HepG2 (cell line): ENCODE measurements around the gene BNC1. TPM values are rescaled to one million over a fixed set of nuclear protein-coding genes. Genes with fewer than 3 reads are reported as not detected.

ENCODE experiments used
- ATAC-seq: fragments of 200-7000 bp; cut with Tn5 transposase; 3 replicates; pipeline ENCODE4 v1.9.1; 2020; ENCODE audit warnings: mild to moderate bottlenecking, moderate library complexity
- BruUV-seq: library from RNA; stranded (reverse); fragments of 400-500 nt; replicated peaks from 2 replicates; lab custom pipeline; 2021; lab: Mats Ljungman, UMichigan
- CTCF ChIA-PET: fragments of 300-600 bp; formaldehyde crosslinking; extraction: SDS; loops from one replicate; lab custom pipeline; 2021; ENCODE audit warnings: low total read pairs, inconsistent platforms, low intra/inter-chr PET ratio; lab: Yijun Ruan, JAX
- POLR2A ChIA-PET: fragments of 350-600 bp; sonication (Branson Sonifier 250); formaldehyde crosslinking; loops from one replicate; lab custom pipeline; 2020; ENCODE audit warnings: antibody characterized with exemption, inconsistent platforms; lab: Yijun Ruan, JAX
- DNase-seq: peaks from one replicate; pipeline ENCODE4 v3.0.0-alpha.2; 2015; ENCODE audit warnings: low spot score
- FAIRE-seq: peaks from 3 replicates; lab custom pipeline; 2011; peaks lifted over from hg19 to GRCh38; lab: Jason Lieb, UNC
- H2AFZ ChIP-seq: one replicate; pipeline ENCODE4 v1.6.1; 2011; ENCODE audit warnings: low read length, inconsistent platforms
- H3K27ac ChIP-seq: fragments of 300-600 bp; 3 replicates; pipeline ENCODE4 v1.8.0; 2011; ENCODE audit warnings: mixed run types, mild to moderate bottlenecking, mixed read lengths, low read length, inconsistent platforms; ENCODE audit not compliant: insufficient read depth; ENCODE audit errors: extremely low read length
- H3K27me3 ChIP-seq, 2 experiments: fragments of 200-600 bp in 1 of 2; 2 replicates in 1 of 2; 3 replicates in 1 of 2; pipeline versions ENCODE4 v1.6.0 to v1.8.0; 2011; ENCODE audit warnings: low read length in 2 of 2, mild to moderate bottlenecking in 2 of 2, moderate library complexity in 2 of 2, inconsistent platforms in 1 of 2; ENCODE audit not compliant: insufficient read depth in 2 of 2, control insufficient read depth in 1 of 2
- H3K36me3 ChIP-seq, 2 experiments: fragments of 200-600 bp in 1 of 2; replicated peaks in 1 of 2; 2 replicates in 1 of 2; 3 replicates in 1 of 2; pipeline versions ENCODE4 v1.5.1 to v1.8.0; 2011; ENCODE audit warnings: low read length in 2 of 2, inconsistent platforms in 1 of 2; ENCODE audit not compliant: insufficient read depth in 2 of 2, control insufficient read depth in 1 of 2
- H3K4me1 ChIP-seq: 2 replicates; pipeline ENCODE4 v1.5.1; 2012; ENCODE audit warnings: low read length, inconsistent platforms; ENCODE audit not compliant: insufficient read depth
- H3K4me2 ChIP-seq: 2 replicates; pipeline ENCODE4 v1.6.0; 2011; ENCODE audit warnings: low read depth, low read length, inconsistent platforms
- H3K4me3 ChIP-seq, 3 experiments: fragments of 200-600 bp in 1 of 3; sonication (generic), shearing (Covaris generic) in 1 of 3; replicated peaks in 1 of 3; 2 replicates each; pipeline ENCODE4 v1.5.1; 2011 to 2016; ENCODE audit warnings: low read length in 3 of 3, inconsistent platforms in 2 of 3, low read depth in 2 of 3, mild to moderate bottlenecking in 2 of 3, control low read depth in 1 of 3, mixed read lengths in 1 of 3; ENCODE audit not compliant: insufficient read depth in 1 of 3
- H3K79me2 ChIP-seq: one replicate; pipeline ENCODE4 v1.6.1; 2011; ENCODE audit warnings: low read length, inconsistent platforms; ENCODE audit not compliant: insufficient read depth
- H3K9ac ChIP-seq: 2 replicates; pipeline ENCODE4 v1.6.0; 2011; ENCODE audit warnings: mild to moderate bottlenecking, low read depth, low read length, inconsistent platforms; ENCODE audit not compliant: insufficient read depth
- H3K9me3 ChIP-seq: 2 replicates; pipeline ENCODE4 v1.5.1; 2012; ENCODE audit warnings: mild to moderate bottlenecking, low read length
- H4K20me1 ChIP-seq: 2 replicates; pipeline ENCODE4 v1.6.0; 2011; ENCODE audit warnings: inconsistent platforms, mild to moderate bottlenecking, low read length, moderate library complexity; ENCODE audit not compliant: insufficient read depth
- AFF4 ChIP-seq: sonication (generic); formaldehyde crosslinking; IDR thresholded peaks from 2 replicates; pipeline ENCODE4 v1.4.0; 2020; ENCODE audit warnings: missing genetic modification reagents
- CHCHD3 ChIP-seq: sonication (generic); formaldehyde crosslinking; IDR thresholded peaks from 2 replicates; pipeline ENCODE4 v1.8.0; 2022; ENCODE audit warnings: mild to moderate bottlenecking, missing genetic modification reagents, moderate library complexity
- KDM5A ChIP-seq: fragments of 200-600 bp; sonication (generic); IDR thresholded peaks from 2 replicates; pipeline ENCODE4 v1.7.0; 2018; ENCODE audit warnings: antibody characterized with exemption, mild to moderate bottlenecking, low read length, borderline replicate concordance
- PAX8 ChIP-seq: sonication (generic); formaldehyde crosslinking; IDR thresholded peaks from 2 replicates; pipeline ENCODE4 v1.8.0; 2022; ENCODE audit warnings: mild to moderate bottlenecking, missing genetic modification reagents, borderline replicate concordance
- PHB2 ChIP-seq: fragments of 450-650 bp; IDR thresholded peaks from 2 replicates; pipeline ENCODE4 v1.6.1; 2018; ENCODE audit not compliant: partially characterized antibody
- ZBTB14 ChIP-seq: sonication (generic); formaldehyde crosslinking; IDR thresholded peaks from 2 replicates; pipeline ENCODE4 v1.4.0; 2020; ENCODE audit warnings: missing genetic modification reagents
- ZBTB49 ChIP-seq: sonication (generic); formaldehyde crosslinking; IDR thresholded peaks from 2 replicates; pipeline ENCODE4 v1.4.0; 2020; ENCODE audit warnings: missing genetic modification reagents, borderline replicate concordance
- ZNF383 ChIP-seq: sonication (generic); formaldehyde crosslinking; IDR thresholded peaks from 2 replicates; pipeline ENCODE4 v1.4.0; 2020; ENCODE audit warnings: missing genetic modification reagents, mild to moderate bottlenecking, borderline replicate concordance
- WGBS: methylation state at CpG from one replicate; pipeline ENCODE4 v1.1.6; 2017; ENCODE audit warnings: low lambda C conversion rate; 5-methylcytosine and 5-hydroxymethylcytosine counted together
- in situ Hi-C: cut with HindIII; loops from 2 replicates; pipeline ENCODE4 v1.10.0; 2017; ENCODE audit warnings: low pct_unique_long_range_greater_than_20kb; ENCODE audit not compliant: extremely low pct_ligation_motif_present
- intact Hi-C: fragments of 100-400 bp; cut with micrococcal nuclease; formaldehyde crosslinking; loops from one replicate; pipeline ENCODE4 v1.10.0; 2022; ENCODE audit not compliant: unreplicated experiment
- polyA plus RNA-seq, 8 experiments: library from polyadenylated mRNA; depleted of rRNA in 3 of 8; stranded (reverse) in 7 of 8; unstranded in 1 of 8; fragments of >200 nt; fragmentation: Illumina TruSeq in 4 of 8; extraction: Trizol in 4 of 8; gene quantifications; 2 replicates each; pipeline versions ENCODE4 v1.2.1 to v1.2.3, GENCODE V29; 2011 to 2016; ENCODE audit warnings: low read depth in 4 of 8, missing spikeins in 1 of 8, mixed read lengths in 1 of 8; ENCODE audit not compliant: insufficient read depth in 1 of 8
- total RNA-seq, 5 experiments: library from RNA; depleted of rRNA; stranded (reverse); fragments of >200 nt; fragmentation: Illumina TruSeq; extraction: Trizol; gene quantifications; 2 replicates each; pipeline ENCODE4 v1.2.3, GENCODE V29; 2016; ENCODE audit warnings: low read depth in 1 of 5

Gene BNC1
- total and polyA plus RNA-seq, 2 of the 13 experiments (the other 11 are each of a cell fraction or from before 2014, with no cell fraction given) = not detected

GRCh38 chr15:83299462-83299861, 15.0 kb upstream of the BNC1 start:
- no TSS peak for BruUV-seq
- no peak overlapping the region for H3K4me3 ChIP-seq
- no peaks in the 10 kb centered on the region for H3K36me3 ChIP-seq
- no peaks in the 10 kb centered on the region for H3K4me1 ChIP-seq
- 30% methylated on average over 3 of the region's 3 CpGs for WGBS
- no peaks in the 10 kb centered on the region for H3K27me3 ChIP-seq
- DNase-seq (no peak), ATAC-seq (no peak), FAIRE-seq (no peak)
- no peaks in the 10 kb centered on the region for H3K9me3 ChIP-seq
- no peak overlapping the region for H2AFZ ChIP-seq
- no peaks in the 10 kb centered on the region for H3K79me2 ChIP-seq
- H3K27ac ChIP-seq = no peak overlapping the region
- H3K9ac ChIP-seq = no peak overlapping the region
- H3K4me2 ChIP-seq = no peak overlapping the region
- ChIA-PET POLR2A (no interaction called here), CTCF (no interaction called here)
- TF ChIP-seq AFF4 = no peak
- in situ Hi-C loops = no loop called here
- intact Hi-C loops = no loop called here
- no peaks in the 10 kb centered on the region for H4K20me1 ChIP-seq

- no peak for DNase-seq
- BruUV-seq = no TSS peak
- no peaks in the 10 kb centered on the region for H3K36me3 ChIP-seq
Measured at GRCh38 chr15:83295417-83295816, 11.0 kb upstream of the BNC1 start.

More at GRCh38 chr15:83295417-83295816, 11.0 kb upstream of the BNC1 start:
- ChIA-PET CTCF (no interaction called here), POLR2A (no interaction called here)
- H3K4me1 ChIP-seq = no peaks in the 10 kb centered on the region
- FAIRE-seq = no peak
- H3K9ac ChIP-seq = no peak overlapping the region
- WGBS = 33% methylated on average over 6 of the region's 6 CpGs
- no peaks in the 10 kb centered on the region for H4K20me1 ChIP-seq
- no peaks in the 10 kb centered on the region for H3K9me3 ChIP-seq
- H3K4me2 ChIP-seq = no peak overlapping the region
- intact Hi-C loops = no loop called here
- no peak for ATAC-seq
- in situ Hi-C loops = no loop called here
- TF ChIP-seq KDM5A (no peak), ZNF383 (CRISPR knock-in tag) (no peak), ZBTB14 (CRISPR knock-in tag) (no peak), ZBTB49 (CRISPR knock-in tag) (no peak), PHB2 (no peak), PAX8 (no peak), CHCHD3 (CRISPR knock-in tag) (no peak)
- TF ChIP-seq, all 625 proteins: peak for 0
- H3K27me3 ChIP-seq = no peaks in the 10 kb centered on the region
- no peak overlapping the region for H3K4me3 ChIP-seq
- no peak overlapping the region for H3K27ac ChIP-seq
- H3K79me2 ChIP-seq = no peaks in the 10 kb centered on the region
- H2AFZ ChIP-seq = no peak overlapping the region
